GM13977 (cell line): Measurements from ENCODE around the gene SNRNP48.

Experiments
- DNase-seq: peaks from one replicate; pipeline ENCODE4 v3.0.0; 2012; ENCODE audit warnings: low spot score
- CTCF ChIP-seq: IDR thresholded peaks from 2 replicates; pipeline ENCODE4 v1.5.1; 2012; ENCODE audit warnings: mild to moderate bottlenecking, control low read depth; ENCODE audit not compliant: insufficient read depth; ENCODE audit errors: extremely low read depth, missing control alignments
- in situ Hi-C: fragments of 300-500 bp; cut with MboI; formaldehyde crosslinking; loops from one replicate; pipeline ENCODE4 v1.12.0; 2022; ENCODE audit warnings: low sequenced_read_pairs, low pct_unique_long_range_greater_than_20kb, mixed read lengths, inconsistent platforms; ENCODE audit not compliant: unreplicated experiment

Gene SNRNP48

GRCh38 chr6:7589221-7589620, 777 bp upstream of the SNRNP48 start:
- in situ Hi-C loops: no loop called here
- no peak for TF ChIP-seq CTCF
- DNase-seq: no peak

- DNase-seq: no peak
- TF ChIP-seq CTCF: no peak
- in situ Hi-C loops: no loop called here
Measured at GRCh38 chr6:7590918-7591302, 912 bp downstream of the SNRNP48 start.

GRCh38 chr6:7591770-7592169, 1.8 kb downstream of the SNRNP48 start:
- TF ChIP-seq CTCF: no peak
- no peak for DNase-seq
- in situ Hi-C loops: no loop called here

GRCh38 chr6:7593229-7593628, 3.2 kb downstream of the SNRNP48 start:
- TF ChIP-seq CTCF: no peak
- no peak for DNase-seq
- in situ Hi-C loops: no loop called here

GRCh38 chr6:7594579-7595125, 4.7 kb downstream of the SNRNP48 start:
- DNase-seq: no peak
- no peak for TF ChIP-seq CTCF
- in situ Hi-C loops: no loop called here

- in situ Hi-C loops: loop anchor here (25.0 kb wide), 1 partner anchor 892 kb away; no protein-coding TSS in a partner anchor
- TF ChIP-seq CTCF: no peak
- no peak for DNase-seq
Measured at GRCh38 chr6:7604003-7604402, 14.0 kb downstream of the SNRNP48 start.

GRCh38 chr6:7604506-7604905, 14.5 kb downstream of the SNRNP48 start:
- DNase-seq: no peak
- no peak for TF ChIP-seq CTCF
- in situ Hi-C loops: loop anchor here (25.0 kb wide), 1 partner anchor 892 kb away; no protein-coding TSS in a partner anchor
